ENCODE measurements around the gene SCN1B.

The SCN1B gene

GRCh38 chr19:35054626-35055025 is 24.4 kb downstream of the SCN1B start:
- Histone ChIP-seq H3K36me3 (ENCODE audit: control insufficient read depth in 2 of 2, insufficient read depth in 2 of 2, low read length in 2 of 2) (no peaks in the 10 kb centered on the region), H3K9ac (ENCODE audit: low read depth in 1 of 2, low read length in 2 of 2) (no peak overlapping the region), H3K4me1 (ENCODE audit: control insufficient read depth in 2 of 2, insufficient read depth in 2 of 2, low read length in 2 of 2) (no peaks in the 10 kb centered on the region), H3K27ac (ENCODE audit: low read depth in 2 of 2, low read length in 2 of 2) (no peak overlapping the region), H3K4me3 (ENCODE audit: low read length in 2 of 2) (no peak overlapping the region), H3K9me3 (ENCODE audit: control insufficient read depth in 2 of 2, low read length in 2 of 2) (no peaks in the 10 kb centered on the region), H3K27me3 (ENCODE audit: control insufficient read depth in 2 of 2, insufficient read depth in 2 of 2, low read length in 2 of 2) (peaks cover 0 to 5% of the 10 kb centered on the region in 2 donors)

GRCh38 chr19:35055715-35056179 is 25.5 kb downstream of the SCN1B start:
- Histone ChIP-seq H3K4me3 (ENCODE audit: low read length in 2 of 2) (no peak overlapping the region), H3K9ac (ENCODE audit: low read depth in 1 of 2, low read length in 2 of 2) (no peak overlapping the region)

DNA sequence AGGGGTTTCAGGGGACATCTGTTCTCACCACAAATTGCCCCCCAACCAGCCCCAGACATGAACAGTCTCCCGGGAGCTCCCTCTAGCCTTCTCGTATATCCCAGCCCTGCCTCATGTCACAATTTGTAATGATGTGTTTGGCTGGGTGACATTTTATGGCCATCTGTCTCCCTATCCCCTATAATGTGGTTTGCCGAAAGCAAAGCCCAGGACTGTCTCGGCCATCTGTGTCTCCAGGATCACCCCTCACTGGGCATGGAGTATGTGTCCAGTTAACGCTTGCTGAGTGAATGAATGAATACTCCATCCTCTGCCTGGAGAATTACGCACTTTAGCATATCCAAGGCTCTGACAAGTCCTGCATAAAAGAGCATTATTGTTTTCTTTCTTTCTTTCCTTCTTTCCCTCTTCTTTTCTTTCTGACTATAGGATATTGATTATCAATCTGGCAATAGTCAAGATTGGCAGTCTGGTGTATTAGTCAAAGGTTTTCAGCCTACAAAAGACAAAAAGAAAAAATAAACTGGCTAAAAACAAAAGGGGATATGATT is 26.3 kb downstream of the SCN1B start:
- no peaks in the 10 kb centered on the region for H3K4me1 ChIP-seq (ENCODE audit: control insufficient read depth in 2 of 2, insufficient read depth in 2 of 2, low read length in 2 of 2)
- no peak overlapping the region for H3K9ac ChIP-seq (ENCODE audit: low read depth in 1 of 2, low read length in 2 of 2)
- no peak overlapping the region for H3K27ac ChIP-seq (ENCODE audit: low read depth in 2 of 2, low read length in 2 of 2)
- H3K36me3 ChIP-seq (ENCODE audit: control insufficient read depth in 2 of 2, insufficient read depth in 2 of 2, low read length in 2 of 2) = no peaks in the 10 kb centered on the region
- H3K4me3 ChIP-seq (ENCODE audit: low read length in 2 of 2) = no peak overlapping the region
- H3K9me3 ChIP-seq (ENCODE audit: control insufficient read depth in 2 of 2, low read length in 2 of 2) = no peaks in the 10 kb centered on the region
- peaks cover 0 to 5% of the 10 kb centered on the region in 2 donors for H3K27me3 ChIP-seq (ENCODE audit: control insufficient read depth in 2 of 2, insufficient read depth in 2 of 2, low read length in 2 of 2)

More at GRCh38 chr19:35055715-35056179, 25.5 kb downstream of the SCN1B start:
- Histone ChIP-seq H3K9me3 (ENCODE audit: control insufficient read depth in 2 of 2, low read length in 2 of 2) (no peaks in the 10 kb centered on the region), H3K27me3 (ENCODE audit: control insufficient read depth in 2 of 2, insufficient read depth in 2 of 2, low read length in 2 of 2) (peaks cover 0 to 5% of the 10 kb centered on the region in 2 donors), H3K27ac (ENCODE audit: low read depth in 2 of 2, low read length in 2 of 2) (no peak overlapping the region), H3K4me1 (ENCODE audit: control insufficient read depth in 2 of 2, insufficient read depth in 2 of 2, low read length in 2 of 2) (no peaks in the 10 kb centered on the region), H3K36me3 (ENCODE audit: control insufficient read depth in 2 of 2, insufficient read depth in 2 of 2, low read length in 2 of 2) (no peaks in the 10 kb centered on the region)

- H3K9ac ChIP-seq (ENCODE audit: low read depth in 1 of 2, low read length in 2 of 2) = no peak overlapping the region
- H3K9me3 ChIP-seq (ENCODE audit: control insufficient read depth in 2 of 2, low read length in 2 of 2) = no peaks in the 10 kb centered on the region
- H3K4me3 ChIP-seq (ENCODE audit: low read length in 2 of 2) = no peak overlapping the region
These were observed 28.1 kb downstream of the SCN1B start for GRCh38 chr19:35058370-35058769.

GRCh38 chr19:35059006-35059798 is 28.9 kb downstream of the SCN1B start:
- H3K9ac ChIP-seq (ENCODE audit: low read depth in 1 of 2, low read length in 2 of 2) = no peak overlapping the region
- no peak overlapping the region for H3K4me3 ChIP-seq (ENCODE audit: low read length in 2 of 2)
- H3K4me1 ChIP-seq (ENCODE audit: control insufficient read depth in 2 of 2, insufficient read depth in 2 of 2, low read length in 2 of 2) = no peaks in the 10 kb centered on the region
- no peak overlapping the region for H3K27ac ChIP-seq (ENCODE audit: low read depth in 2 of 2, low read length in 2 of 2)
- peaks cover 0 to 5% of the 10 kb centered on the region in 2 donors for H3K27me3 ChIP-seq (ENCODE audit: control insufficient read depth in 2 of 2, insufficient read depth in 2 of 2, low read length in 2 of 2)
- no peaks in the 10 kb centered on the region for H3K9me3 ChIP-seq (ENCODE audit: control insufficient read depth in 2 of 2, low read length in 2 of 2)
- no peaks in the 10 kb centered on the region for H3K36me3 ChIP-seq (ENCODE audit: control insufficient read depth in 2 of 2, insufficient read depth in 2 of 2, low read length in 2 of 2)

More at GRCh38 chr19:35058370-35058769, 28.1 kb downstream of the SCN1B start:
- no peaks in the 10 kb centered on the region for H3K4me1 ChIP-seq (ENCODE audit: control insufficient read depth in 2 of 2, insufficient read depth in 2 of 2, low read length in 2 of 2)
- no peaks in the 10 kb centered on the region for H3K36me3 ChIP-seq (ENCODE audit: control insufficient read depth in 2 of 2, insufficient read depth in 2 of 2, low read length in 2 of 2)
- peaks cover 0 to 5% of the 10 kb centered on the region in 2 donors for H3K27me3 ChIP-seq (ENCODE audit: control insufficient read depth in 2 of 2, insufficient read depth in 2 of 2, low read length in 2 of 2)
- no peak overlapping the region for H3K27ac ChIP-seq (ENCODE audit: low read depth in 2 of 2, low read length in 2 of 2)

- Histone ChIP-seq H3K9me3 (ENCODE audit: control insufficient read depth in 2 of 2, low read length in 2 of 2) (no peaks in the 10 kb centered on the region), H3K4me1 (ENCODE audit: control insufficient read depth in 2 of 2, insufficient read depth in 2 of 2, low read length in 2 of 2) (no peaks in the 10 kb centered on the region), H3K27me3 (ENCODE audit: control insufficient read depth in 2 of 2, insufficient read depth in 2 of 2, low read length in 2 of 2) (peaks cover 0 to 5% of the 10 kb centered on the region in 2 donors), H3K4me3 (ENCODE audit: low read length in 2 of 2) (no peak overlapping the region), H3K36me3 (ENCODE audit: control insufficient read depth in 2 of 2, insufficient read depth in 2 of 2, low read length in 2 of 2) (no peaks in the 10 kb centered on the region), H3K9ac (ENCODE audit: low read depth in 1 of 2, low read length in 2 of 2) (no peak overlapping the region), H3K27ac (ENCODE audit: low read depth in 2 of 2, low read length in 2 of 2) (no peak overlapping the region)
These were observed 29.5 kb downstream of the SCN1B start for GRCh38 chr19:35059799-35060091.

DNA sequence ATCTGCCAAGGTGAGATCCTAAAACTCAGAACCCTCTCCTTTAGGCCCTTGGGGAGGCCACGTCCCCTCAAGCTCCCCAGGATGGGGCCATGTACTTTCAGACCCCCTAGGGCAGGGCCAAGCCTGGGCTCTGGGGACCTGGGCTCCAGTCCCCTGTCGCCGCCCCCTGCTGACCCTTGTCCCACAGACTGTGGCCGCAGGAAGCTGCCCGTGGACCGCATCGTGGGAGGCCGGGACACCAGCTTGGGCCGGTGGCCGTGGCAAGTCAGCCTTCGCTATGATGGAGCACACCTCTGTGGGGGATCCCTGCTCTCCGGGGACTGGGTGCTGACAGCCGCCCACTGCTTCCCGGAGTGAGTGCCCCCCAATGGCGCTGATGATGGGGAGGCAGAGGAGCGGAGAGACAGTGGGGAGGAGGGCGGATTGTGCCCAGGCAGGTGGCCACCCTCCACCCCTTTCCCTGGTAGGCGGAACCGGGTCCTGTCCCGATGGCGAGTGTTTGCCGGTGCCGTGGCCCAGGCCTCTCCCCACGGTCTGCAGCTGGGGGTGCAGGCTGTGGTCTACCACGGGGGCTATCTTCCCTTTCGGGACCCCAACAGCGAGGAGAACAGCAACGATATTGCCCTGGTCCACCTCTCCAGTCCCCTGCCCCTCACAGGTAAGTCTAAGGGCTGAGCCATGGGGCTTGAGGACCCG is 30.0 kb downstream of the SCN1B start:
- no peak overlapping the region for H3K27ac ChIP-seq (ENCODE audit: low read depth in 2 of 2, low read length in 2 of 2)
- no peak overlapping the region for H3K4me3 ChIP-seq (ENCODE audit: low read length in 2 of 2)
- no peaks in the 10 kb centered on the region for H3K4me1 ChIP-seq (ENCODE audit: control insufficient read depth in 2 of 2, insufficient read depth in 2 of 2, low read length in 2 of 2)
- H3K9ac ChIP-seq (ENCODE audit: low read depth in 1 of 2, low read length in 2 of 2) = no peak overlapping the region
- peaks cover 0 to 5% of the 10 kb centered on the region in 2 donors for H3K27me3 ChIP-seq (ENCODE audit: control insufficient read depth in 2 of 2, insufficient read depth in 2 of 2, low read length in 2 of 2)
- no peaks in the 10 kb centered on the region for H3K9me3 ChIP-seq (ENCODE audit: control insufficient read depth in 2 of 2, low read length in 2 of 2)
- H3K36me3 ChIP-seq (ENCODE audit: control insufficient read depth in 2 of 2, insufficient read depth in 2 of 2, low read length in 2 of 2) = no peaks in the 10 kb centered on the region

DNA sequence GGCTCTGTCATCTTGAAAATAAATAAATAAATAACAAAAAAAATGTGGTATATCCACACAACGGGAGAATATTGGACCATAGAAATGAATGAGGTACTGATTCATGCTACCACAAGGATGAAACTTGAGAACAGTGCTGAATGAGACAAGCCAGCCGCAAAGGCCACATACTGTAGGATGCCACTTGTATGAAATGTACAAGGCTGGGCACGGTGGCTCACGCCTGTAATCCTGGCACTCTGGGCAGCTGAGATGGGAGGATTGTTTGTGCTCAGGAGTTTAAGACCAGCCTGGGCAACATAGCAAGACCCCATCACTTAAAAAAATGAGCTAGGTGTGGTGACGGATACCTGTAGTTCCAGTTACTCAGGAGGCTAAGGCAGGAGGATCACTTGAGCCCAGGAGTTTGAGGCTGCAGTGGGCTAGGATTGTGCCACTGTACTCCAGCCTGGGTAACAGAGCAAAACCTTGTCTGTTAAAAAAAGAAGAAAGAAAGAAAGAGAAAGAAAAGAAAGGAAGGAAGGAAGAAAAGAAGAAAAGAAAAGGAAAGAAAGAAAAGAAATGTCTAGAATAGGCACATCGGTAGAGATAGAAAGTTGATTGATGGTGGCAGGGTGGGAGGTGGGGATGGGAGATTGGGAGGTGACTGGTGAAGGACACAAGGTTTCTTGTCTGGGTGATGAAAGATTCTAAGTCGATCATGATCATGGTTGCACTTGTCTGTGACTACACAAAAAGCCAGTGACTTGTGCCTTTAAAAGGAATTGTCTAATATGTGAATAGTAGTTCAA is 31.5 kb downstream of the SCN1B start:
- no peak overlapping the region for H3K9ac ChIP-seq (ENCODE audit: low read depth in 1 of 2, low read length in 2 of 2)
- no peak overlapping the region for H3K27ac ChIP-seq (ENCODE audit: low read depth in 2 of 2, low read length in 2 of 2)
- H3K4me1 ChIP-seq (ENCODE audit: control insufficient read depth in 2 of 2, insufficient read depth in 2 of 2, low read length in 2 of 2) = no peaks in the 10 kb centered on the region
- H3K4me3 ChIP-seq (ENCODE audit: low read length in 2 of 2) = no peak overlapping the region
- no peaks in the 10 kb centered on the region for H3K36me3 ChIP-seq (ENCODE audit: control insufficient read depth in 2 of 2, insufficient read depth in 2 of 2, low read length in 2 of 2)
- peaks cover 0 to under 1% of the 10 kb centered on the region in 2 donors for H3K27me3 ChIP-seq (ENCODE audit: control insufficient read depth in 2 of 2, insufficient read depth in 2 of 2, low read length in 2 of 2)
- no peaks in the 10 kb centered on the region for H3K9me3 ChIP-seq (ENCODE audit: control insufficient read depth in 2 of 2, low read length in 2 of 2)

DNA sequence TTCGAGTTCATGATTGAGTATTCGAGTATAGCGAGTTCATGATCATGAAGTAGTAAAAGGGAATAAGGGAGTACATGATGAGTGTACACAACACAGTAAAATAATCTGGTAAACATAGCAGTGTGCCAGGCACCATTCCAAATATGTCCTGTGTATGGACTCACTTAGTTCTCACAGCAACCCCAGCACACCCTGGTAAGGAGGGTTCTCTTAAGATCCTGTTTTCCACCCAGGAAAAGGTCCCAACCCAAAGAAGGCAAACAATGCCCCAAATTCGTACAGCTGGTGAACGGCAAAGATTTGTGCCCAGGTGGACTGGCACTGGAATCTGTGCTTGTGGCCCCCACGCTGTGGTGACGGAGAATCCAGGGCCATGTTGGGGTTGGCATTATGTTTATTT is 32.7 kb downstream of the SCN1B start:
- H3K9ac ChIP-seq (ENCODE audit: low read depth in 1 of 2, low read length in 2 of 2) = no peak overlapping the region
- H3K27me3 ChIP-seq (ENCODE audit: control insufficient read depth in 2 of 2, insufficient read depth in 2 of 2, low read length in 2 of 2) = no peaks in the 10 kb centered on the region
- H3K9me3 ChIP-seq (ENCODE audit: control insufficient read depth in 2 of 2, low read length in 2 of 2) = no peaks in the 10 kb centered on the region
- H3K4me1 ChIP-seq (ENCODE audit: control insufficient read depth in 2 of 2, insufficient read depth in 2 of 2, low read length in 2 of 2) = peaks cover 0 to 3% of the 10 kb centered on the region in 2 donors
- H3K36me3 ChIP-seq (ENCODE audit: control insufficient read depth in 2 of 2, insufficient read depth in 2 of 2, low read length in 2 of 2) = no peaks in the 10 kb centered on the region
- H3K27ac ChIP-seq (ENCODE audit: low read depth in 2 of 2, low read length in 2 of 2) = no peak overlapping the region
- H3K4me3 ChIP-seq (ENCODE audit: low read length in 2 of 2) = no peak overlapping the region

Measured in mucosa of rectum (tissue), 2 donors.